H1 (cell line): ENCODE data around the gene CD300LB. TPM values are rescaled to one million over a fixed set of nuclear protein-coding genes. Genes with fewer than 3 reads are reported as not detected.
"Not testable (repeated sequence)": the region's sequence is repeated elsewhere in the genome, so short reads cannot be mapped to it uniquely, and the experiment has no call there.

ENCODE experiments used
- CTCF ChIA-PET: fragments of 300-600 bp; sonication (Branson Sonifier 250); formaldehyde crosslinking; loops from one replicate; lab custom pipeline; 2021; ENCODE audit not compliant: partially characterized antibody; lab: Charles Lee
- POLR2A ChIA-PET: fragments of 300-600 bp; sonication (Branson Sonifier 250); formaldehyde crosslinking; loops from one replicate; lab custom pipeline; 2021; ENCODE audit warnings: inconsistent platforms; ENCODE audit not compliant: partially characterized antibody; lab: Charles Lee
- DNase-seq, 2 experiments: peaks; one replicate each; pipeline versions ENCODE4 v3.0.0 to v3.0.0-alpha.2; 2010 to 2022; ENCODE audit warnings: low spot score in 2 of 2, low read depth in 1 of 2, mixed read lengths in 1 of 2
- FAIRE-seq: peaks from 2 replicates; lab custom pipeline; 2011; peaks lifted over from hg19 to GRCh38; lab: Jason Lieb, UNC
- H2AFZ ChIP-seq: 2 replicates; pipeline ENCODE4 v1.8.1; 2012; ENCODE audit warnings: low read length, inconsistent platforms
- H2AK5ac ChIP-seq: 2 replicates; pipeline ENCODE4 v1.6.1; 2013; ENCODE audit warnings: low read depth, low read length
- H2BK120ac ChIP-seq: replicated peaks from 2 replicates; pipeline ENCODE3; 2013; ENCODE audit warnings: low read depth, low read length, inconsistent platforms
- H2BK12ac ChIP-seq: 2 replicates; pipeline ENCODE4 v1.6.1; 2013; ENCODE audit warnings: low read depth, low read length
- H2BK15ac ChIP-seq: 2 replicates; pipeline ENCODE4 v1.6.1; 2013; ENCODE audit warnings: low read length
- H2BK20ac ChIP-seq: 2 replicates; pipeline ENCODE4 v1.6.1; 2013; ENCODE audit warnings: low read length
- H2BK5ac ChIP-seq: 2 replicates; pipeline ENCODE4 v1.6.1; 2013; ENCODE audit warnings: low read depth, low read length
- H3K14ac ChIP-seq: 2 replicates; pipeline ENCODE4 v1.6.1; 2013; ENCODE audit warnings: inconsistent platforms; ENCODE audit not compliant: insufficient read length
- H3K18ac ChIP-seq: 2 replicates; pipeline ENCODE4 v1.6.1; 2013; ENCODE audit warnings: low read length; ENCODE audit errors: extremely low read depth
- H3K23ac ChIP-seq: 2 replicates; pipeline ENCODE4 v1.6.1; 2013; ENCODE audit warnings: inconsistent platforms; ENCODE audit not compliant: insufficient read length
- H3K23me2 ChIP-seq: 2 replicates; pipeline ENCODE4 v1.6.1; 2013; ENCODE audit warnings: low read depth, low read length
- H3K27ac ChIP-seq: 2 replicates; pipeline ENCODE4 v1.6.1; 2011; ENCODE audit warnings: low read depth, low read length, inconsistent platforms
- H3K27me3 ChIP-seq, 4 experiments: replicated peaks in 1 of 4; 1 replicate in 1 of 4; 2 replicates in 3 of 4; pipeline versions ENCODE4 v1.6.1 to v1.8.1; 2011 to 2013; ENCODE audit warnings: low read length in 3 of 4, mild to moderate bottlenecking in 3 of 4, inconsistent platforms in 2 of 4, mixed read lengths in 2 of 4, moderate library complexity in 1 of 4; ENCODE audit not compliant: control insufficient read depth in 3 of 4, insufficient read depth in 3 of 4; ENCODE audit errors: extremely low read depth in 1 of 4
- H3K36me3 ChIP-seq, 4 experiments: 2 replicates each; pipeline versions ENCODE4 v1.6.1 to v1.8.1; 2011 to 2013; ENCODE audit warnings: mild to moderate bottlenecking in 4 of 4, low read length in 3 of 4, moderate library complexity in 2 of 4, control low read depth in 1 of 4, inconsistent platforms in 1 of 4; ENCODE audit not compliant: insufficient read depth in 4 of 4, control insufficient read depth in 2 of 4
- H3K4ac ChIP-seq: replicated peaks from 2 replicates; pipeline ENCODE3; 2013; ENCODE audit warnings: low read length, low read depth, mixed read lengths, inconsistent platforms; ENCODE audit not compliant: insufficient read length
- H3K4me1 ChIP-seq, 4 experiments: replicated peaks in 1 of 4; 1 replicate in 1 of 4; 2 replicates in 3 of 4; pipeline versions ENCODE4 v1.6.1 to v1.8.1; 2011 to 2013; ENCODE audit warnings: low read length in 3 of 4, inconsistent platforms in 2 of 4, mixed read lengths in 1 of 4; ENCODE audit not compliant: insufficient read depth in 4 of 4, control insufficient read depth in 3 of 4
- H3K4me2 ChIP-seq, 2 experiments: 2 replicates each; pipeline versions ENCODE4 v1.6.1 to v1.8.1; 2011 to 2013; ENCODE audit warnings: low read depth in 2 of 2, low read length in 2 of 2, control low read depth in 1 of 2, inconsistent platforms in 1 of 2, mild to moderate bottlenecking in 1 of 2; ENCODE audit not compliant: insufficient read depth in 1 of 2
- H3K4me3 ChIP-seq, 4 experiments: fragments of 200-600, 300-600 bp in 1 of 4; sonication (generic), shearing (Covaris generic), sonication (Bioruptor Twin) in 1 of 4; 2 replicates each; pipeline versions ENCODE4 v1.5.1 to v1.8.1; 2011 to 2016; ENCODE audit warnings: low read length in 4 of 4, low read depth in 3 of 4, control low read depth in 2 of 4, inconsistent platforms in 2 of 4, mild to moderate bottlenecking in 2 of 4, mixed read lengths in 1 of 4, moderate library complexity in 1 of 4; ENCODE audit not compliant: insufficient read depth in 2 of 4; ENCODE audit errors: extremely low read depth in 1 of 4
- H3K56ac ChIP-seq: replicated peaks from 2 replicates; pipeline ENCODE3; 2013; ENCODE audit warnings: low read depth, mild to moderate bottlenecking, mixed read lengths, low read length, inconsistent platforms; ENCODE audit not compliant: insufficient read length
- H3K79me1 ChIP-seq: 2 replicates; pipeline ENCODE4 v1.6.1; 2013; ENCODE audit warnings: low read depth, low read length, control low read depth
- H3K79me2 ChIP-seq, 2 experiments: 2 replicates each; pipeline versions ENCODE4 v1.6.1 to v1.8.1; 2012 to 2013; ENCODE audit warnings: low read length in 2 of 2, mild to moderate bottlenecking in 2 of 2, inconsistent platforms in 1 of 2; ENCODE audit not compliant: insufficient read depth in 2 of 2, control insufficient read depth in 1 of 2
- H3K9ac ChIP-seq, 4 experiments: replicated peaks in 1 of 4; 1 replicate in 1 of 4; 2 replicates in 3 of 4; pipeline versions ENCODE4 v1.6.1 to v1.8.1; 2011 to 2013; ENCODE audit warnings: low read depth in 3 of 4, low read length in 3 of 4, control low read depth in 2 of 4, mild to moderate bottlenecking in 2 of 4, moderate library complexity in 2 of 4, inconsistent platforms in 1 of 4; ENCODE audit errors: extremely low read depth in 1 of 4
- H3K9me3 ChIP-seq, 2 experiments: 2 replicates each; pipeline versions ENCODE4 v1.6.1 to v1.8.1; 2012 to 2013; ENCODE audit warnings: mild to moderate bottlenecking in 2 of 2, moderate library complexity in 2 of 2, control low read depth in 1 of 2, inconsistent platforms in 1 of 2, low read depth in 1 of 2, low read length in 1 of 2, mixed read lengths in 1 of 2; ENCODE audit not compliant: insufficient read depth in 2 of 2
- H4K20me1 ChIP-seq, 2 experiments: replicated peaks in 1 of 2; 2 replicates each; pipeline versions ENCODE3 to v1.8.1; 2011 to 2013; ENCODE audit warnings: inconsistent platforms in 2 of 2, low read length in 2 of 2, mild to moderate bottlenecking in 1 of 2; ENCODE audit not compliant: insufficient read depth in 2 of 2, control insufficient read depth in 1 of 2
- H4K5ac ChIP-seq: 2 replicates; pipeline ENCODE4 v1.6.1; 2013; ENCODE audit warnings: low read length, low read depth, mixed read lengths, inconsistent platforms; ENCODE audit not compliant: insufficient read length
- H4K8ac ChIP-seq: 2 replicates; pipeline ENCODE4 v1.8.0; 2013; ENCODE audit warnings: mild to moderate bottlenecking, moderate library complexity, low read length, inconsistent platforms; ENCODE audit not compliant: insufficient read depth; ENCODE audit errors: extremely low read depth
- H4K91ac ChIP-seq: replicated peaks from 2 replicates; pipeline ENCODE3; 2013; ENCODE audit warnings: low read length, mixed read lengths, inconsistent platforms; ENCODE audit not compliant: insufficient read length
- WGBS, 2 experiments: shearing (Covaris generic) in 1 of 2; methylation state at CpG; one replicate each; pipeline versions ENCODE4 v1.1.6 to v1.1.7; 2013 to 2015; ENCODE audit warnings: low lambda C conversion rate in 2 of 2, mixed read lengths in 2 of 2, inconsistent platforms in 1 of 2, low coverage in 1 of 2, missing lambda C conversion rate in 1 of 2; ENCODE audit not compliant: insufficient replicate concordance in 2 of 2, insufficient coverage in 1 of 2, insufficient read length in 1 of 2; ENCODE audit errors: extremely low coverage in 1 of 2, missing lambda C conversion rate in 1 of 2; 5-methylcytosine and 5-hydroxymethylcytosine counted together
- polyA plus RNA-seq, 7 experiments: library from polyadenylated mRNA; depleted of rRNA in 3 of 7; stranded (reverse) in 5 of 7; unstranded in 2 of 7; fragments of >200 nt in 5 of 7; fragments of 200-250 nt in 2 of 7; gene quantifications; 1 replicate in 5 of 7; 2 replicates in 1 of 7; 4 replicates in 1 of 7; pipeline versions ENCODE4 v1.2.1 to v1.2.3, GENCODE V29; 2011 to 2013; ENCODE audit warnings: missing spikeins in 2 of 7, mixed read lengths in 2 of 7
- total RNA-seq: library from RNA; stranded (reverse); fragmentation: NEBNext Ultra II Directional; extraction: Animal tissue kit (Norgen Biotek cat#: 25700); gene quantifications from 2 replicates; pipeline ENCODE4 v1.2.1, GENCODE V29; 2021

The CD300LB gene
- total and polyA plus RNA-seq, 2 of the 8 experiments (the other 6 are each of a cell fraction or from before 2014, with no cell fraction given): not detected

- H2AFZ ChIP-seq, H3K4me2 ChIP-seq, H3K18ac ChIP-seq, H3K4me3 ChIP-seq, H3K27me3 ChIP-seq, H3K9ac ChIP-seq, H4K91ac ChIP-seq, H3K23ac ChIP-seq, FAIRE-seq, H3K79me2 ChIP-seq, H2BK120ac ChIP-seq, H2BK5ac ChIP-seq, H3K4me1 ChIP-seq, H2BK20ac ChIP-seq, H3K56ac ChIP-seq, H3K36me3 ChIP-seq, H3K23me2 ChIP-seq, H4K8ac ChIP-seq, H2BK12ac ChIP-seq, H2BK15ac ChIP-seq, H4K20me1 ChIP-seq, H2AK5ac ChIP-seq, DNase-seq, H3K79me1 ChIP-seq, H3K27ac ChIP-seq, POLR2A ChIA-PET, H3K4ac ChIP-seq, H4K5ac ChIP-seq, H3K14ac ChIP-seq: not testable (repeated sequence)
- CTCF ChIA-PET: interaction anchor here (0.7 to 4.0 kb wide), 3 partner anchors 8 to 191 kb away, joined by 3 to 21 read pairs (median 3); partner anchors contain the start of genes CD300H and GPR142
- H3K9me3 ChIP-seq: peaks cover 15 to 18% of the 10 kb centered on the region in 2 experiments
- 69% methylated on average over 4 of the region's 4 CpGs; no CpG with 5 or more reads in 1 of the 2 experiments for WGBS, 2 experiments
Observed at GRCh38 chr17:74558402-74558801, 27.1 kb upstream of the CD300LB start.
